Erythroblast (primary cell): ENCODE measurements around the gene LAMTOR4.
"Not testable (repeated sequence)": the region's sequence is repeated elsewhere in the genome, so short reads cannot be mapped to it uniquely, and the experiment has no call there.

Experiments
- DNase-seq, 2 experiments: peaks; one replicate each; lab custom pipeline; 2025; lab: John Stamatoyannopoulos, UW
- GATA1 ChIP-seq: IDR thresholded peaks from 2 replicates; pipeline ENCODE4 v1.6.1; 2011; ENCODE audit warnings: low read depth, mild to moderate bottlenecking, control low read depth, low read length, moderate library complexity
- POLR2A ChIP-seq: IDR thresholded peaks from 2 replicates; pipeline ENCODE4 v1.6.1; 2011; ENCODE audit warnings: mild to moderate bottlenecking, low read length

LAMTOR4 gene

DNA sequence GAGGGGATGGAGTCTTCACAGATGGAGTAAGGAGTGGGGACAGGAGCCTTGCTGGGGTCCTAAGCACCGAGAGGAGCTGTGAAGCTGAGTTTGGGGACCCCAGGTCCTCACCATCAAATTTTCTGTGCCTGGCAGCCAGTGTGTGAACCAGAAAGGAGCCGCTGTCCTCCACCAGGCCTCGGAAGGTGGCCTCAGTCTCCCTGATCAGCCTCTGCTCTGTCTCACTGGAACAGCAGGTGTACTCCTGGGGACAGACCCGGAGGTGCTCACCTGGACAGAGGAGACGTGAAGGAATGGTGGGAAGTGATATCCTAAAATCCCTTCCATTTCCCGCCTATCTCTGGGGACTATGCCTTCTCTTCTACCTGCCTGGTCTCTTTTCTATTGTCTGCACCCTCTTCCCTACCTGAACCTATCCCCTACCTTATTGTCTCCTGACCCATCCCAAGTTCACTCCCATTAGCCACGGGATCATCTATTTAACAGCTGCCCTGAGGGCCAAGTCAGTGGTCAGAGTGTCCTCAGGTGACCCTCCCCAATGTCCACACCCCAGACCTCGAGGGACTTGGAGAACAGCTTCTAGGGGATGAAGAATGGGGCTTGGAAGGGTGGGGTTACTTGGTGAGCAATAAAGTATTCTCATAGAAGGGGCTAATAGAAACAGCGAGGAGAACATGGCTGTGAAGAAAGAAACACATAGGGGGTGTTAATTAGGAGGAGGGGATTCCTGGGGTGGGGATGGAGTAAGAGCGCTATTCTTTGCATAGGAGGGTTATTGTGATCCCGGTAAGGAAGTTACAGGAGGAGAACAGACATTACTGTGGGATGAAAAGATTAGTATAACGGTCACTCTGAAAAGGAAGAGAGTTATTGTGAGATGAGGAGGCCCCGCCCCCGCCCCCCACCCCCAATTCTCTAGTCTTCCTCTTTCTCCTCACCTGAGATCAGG is 27.7 kb downstream of the LAMTOR4 start:
- TF ChIP-seq POLR2A: no peak
- DNase-seq: no peak

DNA sequence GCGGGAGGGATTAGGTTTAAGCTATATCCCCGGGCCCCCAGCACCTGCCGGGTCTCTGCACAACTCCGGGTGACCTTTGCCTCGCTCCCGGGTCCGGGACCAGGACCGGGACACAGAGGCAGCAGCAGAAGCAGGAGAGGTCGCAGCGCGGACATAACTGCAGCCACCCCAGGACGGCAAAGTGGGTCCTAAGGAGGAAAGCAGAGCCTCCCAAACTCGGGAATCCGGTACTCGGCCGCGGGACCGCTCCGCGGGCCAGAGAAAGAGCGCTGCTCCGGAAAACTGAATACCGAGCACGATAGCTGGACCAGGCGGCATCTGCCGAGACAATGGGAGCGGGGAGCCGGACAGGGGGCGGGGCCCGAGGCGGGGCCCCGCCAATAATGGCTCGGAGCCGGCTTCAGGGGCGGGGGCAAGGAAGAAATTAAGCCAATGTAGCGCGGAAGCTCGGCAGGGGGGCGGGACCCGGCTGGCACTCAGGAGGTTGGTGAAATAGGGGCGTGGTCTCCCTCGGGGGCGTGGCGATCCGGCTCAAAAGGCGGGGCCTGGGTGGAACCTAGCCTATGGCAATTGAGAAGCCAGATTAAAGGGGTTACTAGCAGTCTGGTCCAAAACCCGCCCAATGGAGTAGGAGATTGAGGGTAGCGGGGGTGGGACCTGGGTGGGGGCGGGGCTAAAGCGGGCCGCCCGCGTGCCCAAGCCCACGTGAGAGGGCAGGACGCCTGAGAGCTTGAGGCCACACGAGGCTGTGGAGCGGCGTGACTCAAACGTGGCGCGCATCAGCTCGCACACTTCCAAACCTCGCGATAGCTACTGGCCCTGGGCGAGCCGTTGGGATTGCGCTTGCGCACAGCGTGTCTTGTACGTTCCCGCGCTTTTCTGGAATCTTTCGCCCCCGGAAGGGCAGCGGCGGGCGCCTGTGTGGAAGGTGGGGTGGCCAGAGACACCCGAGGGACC is 28.6 kb downstream of the LAMTOR4 start, which contains the start of the genes GPC2 and STAG3:
TSS of gene GPC2 (minus strand) at position 337 of the 957 bp plus-strand sequence. CDS start at position 155, 182 bp downstream.
TSS of gene STAG3 (plus strand) at position 874 of the 957 bp plus-strand sequence. CDS start 2,639 bp downstream, outside the sequence.
- TF ChIP-seq POLR2A: no peak
- TF ChIP-seq GATA1: no peak
- DNase-seq: peak; percentile 95 to 96

- not testable (repeated sequence) for DNase-seq
Observed at GRCh38 chr7:100180084-100180483, 31.4 kb downstream of the LAMTOR4 start.

GRCh38 chr7:100182616-100183015 is 33.9 kb downstream of the LAMTOR4 start:
- not testable (repeated sequence) for DNase-seq

DNA sequence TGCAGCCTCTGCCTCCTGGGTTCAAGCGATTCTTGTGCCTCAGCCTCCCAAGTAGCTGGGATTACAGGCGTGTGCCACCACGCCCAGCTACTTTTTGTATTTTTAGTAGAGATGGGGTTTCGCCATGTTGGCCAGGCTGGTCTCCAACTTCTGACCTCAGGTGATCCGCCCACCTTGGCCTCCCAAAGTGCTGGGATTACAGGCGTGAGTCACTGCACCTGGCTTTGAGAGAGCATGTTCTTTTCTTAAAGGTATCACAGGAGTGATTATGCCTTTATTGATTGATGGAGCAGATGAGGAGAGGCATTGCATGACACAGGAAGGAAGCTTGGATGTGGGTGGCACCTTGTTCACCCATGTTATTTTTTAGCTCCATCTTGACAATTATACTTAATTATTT is 34.4 kb downstream of the LAMTOR4 start:
- not testable (repeated sequence) for DNase-seq

- no peak for TF ChIP-seq GATA1
- TF ChIP-seq POLR2A: no peak
Observed at GRCh38 chr7:100185726-100186125, 37.0 kb downstream of the LAMTOR4 start.

GRCh38 chr7:100189061-100189460 is 40.3 kb downstream of the LAMTOR4 start:
- no peak for TF ChIP-seq POLR2A
- TF ChIP-seq GATA1: no peak
- DNase-seq: no peak

More at GRCh38 chr7:100185726-100186125, 37.0 kb downstream of the LAMTOR4 start:
- no peak for DNase-seq

DNA sequence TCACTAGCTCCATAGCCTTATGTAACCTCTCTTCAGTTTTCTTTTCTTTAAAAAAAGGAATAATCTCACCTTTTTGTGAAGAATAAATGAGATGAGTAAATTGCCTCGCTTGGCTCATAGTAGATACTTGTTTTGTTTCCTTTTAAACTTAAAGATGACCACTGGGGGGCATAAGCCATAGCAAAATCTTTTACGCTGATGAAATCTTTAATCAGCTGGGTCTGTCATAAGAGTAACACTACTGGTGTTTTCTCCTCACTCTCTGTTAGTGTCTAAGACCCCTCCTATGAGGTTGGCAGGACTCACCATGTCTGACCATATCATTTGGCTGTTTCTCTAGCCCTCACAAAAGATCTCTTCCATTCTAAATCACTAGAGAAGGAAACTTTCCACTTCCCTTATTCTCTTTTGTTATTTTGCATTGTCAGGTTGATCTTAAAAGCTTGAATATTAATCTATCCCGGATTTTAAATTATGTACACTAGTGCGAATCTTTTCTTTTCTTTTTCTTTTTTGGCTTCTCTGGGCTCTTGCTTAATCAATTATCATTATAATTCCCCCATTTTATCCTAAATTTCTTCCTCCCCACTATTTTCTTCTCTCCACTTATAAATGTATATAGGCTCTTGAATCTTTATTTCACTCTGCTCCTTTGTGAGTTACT is 41.5 kb downstream of the LAMTOR4 start:
- TF ChIP-seq GATA1 (no peak), POLR2A (no peak)
- peak; percentile 48 to 59 for DNase-seq

GRCh38 chr7:100191775-100192174 is 43.1 kb downstream of the LAMTOR4 start:
- no peak for DNase-seq
- TF ChIP-seq GATA1 (no peak), POLR2A (no peak)

- DNase-seq: not testable (repeated sequence)
Observed at GRCh38 chr7:100192281-100192862, 43.7 kb downstream of the LAMTOR4 start.

DNA sequence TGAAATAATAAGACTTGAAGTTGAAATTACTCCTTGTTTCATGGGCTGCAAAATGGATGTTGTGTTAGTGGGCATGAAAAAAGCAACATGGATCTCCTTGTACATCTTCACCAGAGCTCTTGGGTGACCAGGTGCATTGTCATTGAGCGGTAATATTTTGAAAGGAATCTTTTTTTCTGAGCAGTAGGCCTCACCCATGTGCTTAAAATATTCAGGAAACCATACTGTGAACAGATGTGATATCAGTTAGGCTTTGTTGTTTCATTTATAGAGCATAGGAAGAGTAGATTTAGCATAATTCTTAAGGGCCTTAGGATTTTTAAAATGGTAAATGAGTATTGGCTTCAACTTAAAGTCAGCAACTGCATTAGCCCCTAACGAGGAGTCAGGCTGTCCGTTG is 44.3 kb downstream of the LAMTOR4 start:
- no peak for TF ChIP-seq GATA1
- TF ChIP-seq POLR2A: no peak
- no peak for DNase-seq

GRCh38 chr7:100195222-100195621 is 46.5 kb downstream of the LAMTOR4 start:
- TF ChIP-seq POLR2A (no peak), GATA1 (no peak)

GRCh38 chr7:100195901-100196322 is 47.2 kb downstream of the LAMTOR4 start:
- DNase-seq: not testable (repeated sequence)

More at GRCh38 chr7:100195222-100195621, 46.5 kb downstream of the LAMTOR4 start:
- DNase-seq: no peak

GRCh38 chr7:100198266-100198665 is 49.5 kb downstream of the LAMTOR4 start:
- no peak for DNase-seq
- no peak for TF ChIP-seq POLR2A
- no peak for TF ChIP-seq GATA1
